T-helper 2 cell (primary cell): Measurements from ENCODE around the gene TIMD4.
"Not testable (repeated sequence)": the region's sequence is repeated elsewhere in the genome, so short reads cannot be mapped to it uniquely, and the experiment has no call there.

Source experiments
- DNase-seq, 5 experiments: peaks; one replicate each; pipeline versions ENCODE4 v3.0.0 to v3.0.0-alpha.2; 2012 to 2022
- total RNA-seq, 2 donors: gene quantifications; one replicate each; lab custom pipeline; 2026; lab: John Stamatoyannopoulos, UW

Gene TIMD4
- total RNA-seq = 0.62 to 1.5 reads per million in 2 donors

DNA sequence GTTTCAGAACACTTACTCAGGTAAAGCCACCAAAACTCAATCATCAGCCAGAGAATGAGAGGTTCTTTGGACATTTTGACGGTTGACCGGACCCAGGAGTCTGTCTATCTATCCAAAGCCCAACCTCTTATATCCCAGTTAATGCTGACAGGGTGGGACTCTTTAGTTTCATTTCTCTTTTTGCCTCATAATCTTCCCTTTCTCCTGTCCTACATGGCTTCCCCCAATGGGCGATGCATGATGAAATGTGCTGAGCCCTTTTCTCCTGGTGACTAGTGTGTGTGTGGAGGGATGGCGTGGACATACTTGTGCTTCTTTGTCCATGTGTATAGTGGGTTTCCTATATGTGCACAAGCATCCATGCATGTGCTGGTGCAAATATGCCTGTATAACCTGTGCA lies at the start of gene TIMD4:
TIMD4 (minus strand) TSS at position 102 of the 400 bp plus-strand sequence; CDS start at position 74, 28 bp downstream.
- no peak for DNase-seq

DNA sequence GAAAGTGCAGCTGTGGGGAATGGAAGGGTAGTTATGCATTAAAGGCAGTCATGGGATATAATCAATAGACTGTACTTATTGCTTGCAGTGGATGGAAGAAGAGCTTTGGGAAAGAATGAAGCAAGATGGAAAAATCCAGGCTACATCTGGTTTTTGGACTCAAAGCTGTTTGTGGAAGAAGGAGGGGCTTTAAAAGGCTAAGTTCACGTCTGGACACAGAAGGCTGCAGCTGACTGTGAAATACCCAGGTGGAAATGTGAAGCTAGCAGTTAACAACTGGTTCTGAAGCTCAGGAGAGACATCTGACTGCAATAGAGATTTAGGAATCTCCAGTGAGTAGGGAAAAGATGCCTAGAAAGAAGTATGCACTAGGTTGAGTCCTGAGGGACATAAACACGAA lies 43.2 kb upstream of the TIMD4 start:
- DNase-seq = no peak

DNA sequence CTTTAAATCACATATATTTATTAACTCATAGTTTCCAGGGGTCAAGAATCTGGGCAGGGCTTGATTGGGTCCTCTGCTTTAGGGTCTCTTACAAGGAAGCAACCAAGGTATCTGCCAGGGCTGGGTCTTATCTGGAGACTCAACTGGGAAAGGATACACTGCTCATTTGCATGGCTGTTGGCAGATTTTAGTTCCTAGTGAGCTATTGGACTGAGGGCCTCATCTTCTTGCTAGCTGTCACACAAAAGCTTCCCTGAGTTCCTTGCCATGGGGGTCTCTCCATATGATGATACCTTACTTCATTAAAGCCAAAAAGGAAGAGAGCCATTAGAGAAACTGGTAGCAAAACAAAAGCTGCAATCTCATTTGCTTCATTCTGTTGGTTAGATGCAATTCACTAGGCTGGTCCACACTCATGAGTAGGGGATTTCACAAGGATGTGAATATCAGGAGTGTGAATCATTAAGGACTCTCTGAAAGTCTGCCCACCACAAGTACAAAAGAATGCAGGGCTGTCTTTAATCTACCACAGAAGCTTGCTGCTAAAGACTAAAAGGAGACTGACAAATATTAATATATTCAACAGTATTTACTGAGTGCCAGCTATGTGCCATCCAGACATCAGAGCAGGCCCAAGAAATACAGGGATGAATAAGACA lies 42.0 kb upstream of the TIMD4 start:
- no peak for DNase-seq

DNA sequence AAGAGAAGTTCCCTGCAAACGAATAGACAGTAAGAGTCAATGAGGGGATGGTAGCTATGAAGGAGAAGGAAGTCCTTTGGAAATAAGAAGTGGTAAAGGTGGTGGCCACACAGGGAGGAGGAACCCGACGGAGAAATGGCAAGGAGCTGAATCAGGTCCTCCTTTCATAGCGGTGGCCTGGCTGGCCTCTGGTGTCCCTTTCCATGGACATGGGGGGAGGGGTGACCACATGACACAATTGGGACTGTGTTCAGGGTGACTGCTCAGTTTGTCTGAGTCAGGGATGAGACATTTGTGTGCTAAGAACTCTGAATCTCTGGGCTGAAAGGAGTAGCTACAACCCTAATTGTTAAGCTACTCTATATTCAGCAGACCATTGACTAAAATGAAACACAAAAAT lies 28.7 kb upstream of the TIMD4 start:
- DNase-seq = no peak

DNA sequence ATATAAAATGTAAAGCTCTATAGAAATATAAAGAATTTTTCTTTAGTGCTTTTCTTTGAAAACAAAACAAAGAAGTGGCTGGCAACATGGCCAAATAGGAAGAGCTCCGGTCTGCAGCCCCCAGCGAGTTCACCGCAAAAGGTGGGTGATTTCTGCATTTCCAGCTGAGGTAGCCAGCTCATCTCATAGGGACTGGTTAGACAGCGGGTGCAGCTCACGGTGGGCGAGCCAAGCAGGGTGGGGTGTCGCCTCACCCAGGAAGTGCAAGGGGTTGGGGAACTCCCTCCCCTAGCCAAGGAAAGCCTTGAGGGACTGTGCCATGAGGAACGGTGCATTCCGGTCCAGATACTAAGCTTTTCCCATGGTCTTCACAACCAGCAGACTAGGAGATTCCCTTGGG lies 21.0 kb upstream of the TIMD4 start:
- no peak for DNase-seq

DNA sequence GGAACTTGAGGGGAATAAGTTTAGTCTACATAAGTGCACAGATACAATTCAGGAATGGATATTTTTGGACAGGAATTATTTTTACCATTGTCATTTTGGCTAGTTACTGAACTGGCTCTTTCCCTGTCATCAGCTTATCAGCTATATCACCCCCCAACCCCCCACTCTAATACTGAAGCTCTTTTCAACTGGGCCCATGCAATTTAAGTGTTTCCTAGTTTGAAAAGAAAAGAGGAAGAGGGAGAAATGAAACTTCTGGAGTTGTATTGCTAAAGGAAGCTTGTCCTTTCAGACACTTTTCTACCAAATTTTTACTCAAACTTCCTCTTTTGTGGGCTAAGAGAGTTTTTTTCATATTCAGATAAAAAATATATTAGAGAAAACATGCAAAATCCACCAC lies 18.5 kb upstream of the TIMD4 start:
- no peak for DNase-seq

DNA sequence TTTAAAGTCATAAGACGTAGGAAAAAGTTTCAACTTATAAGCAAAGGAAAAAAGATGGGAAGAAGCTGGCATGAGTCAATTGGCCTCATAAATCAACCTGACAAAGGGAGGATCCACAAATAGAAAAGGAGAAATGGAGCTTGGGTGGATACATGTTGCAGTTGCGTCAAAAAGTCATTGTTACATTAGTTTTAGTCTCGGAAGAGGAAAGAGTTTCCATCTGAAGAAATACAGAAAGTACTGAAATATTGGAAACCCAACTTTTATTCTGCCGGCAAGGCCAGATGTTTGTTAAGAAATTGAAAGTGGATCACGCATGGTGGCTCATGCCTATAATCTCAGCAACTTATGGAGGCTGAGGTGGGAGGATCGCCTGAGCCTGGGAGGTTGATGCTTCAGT lies 11.3 kb upstream of the TIMD4 start:
- no peak for DNase-seq

DNA sequence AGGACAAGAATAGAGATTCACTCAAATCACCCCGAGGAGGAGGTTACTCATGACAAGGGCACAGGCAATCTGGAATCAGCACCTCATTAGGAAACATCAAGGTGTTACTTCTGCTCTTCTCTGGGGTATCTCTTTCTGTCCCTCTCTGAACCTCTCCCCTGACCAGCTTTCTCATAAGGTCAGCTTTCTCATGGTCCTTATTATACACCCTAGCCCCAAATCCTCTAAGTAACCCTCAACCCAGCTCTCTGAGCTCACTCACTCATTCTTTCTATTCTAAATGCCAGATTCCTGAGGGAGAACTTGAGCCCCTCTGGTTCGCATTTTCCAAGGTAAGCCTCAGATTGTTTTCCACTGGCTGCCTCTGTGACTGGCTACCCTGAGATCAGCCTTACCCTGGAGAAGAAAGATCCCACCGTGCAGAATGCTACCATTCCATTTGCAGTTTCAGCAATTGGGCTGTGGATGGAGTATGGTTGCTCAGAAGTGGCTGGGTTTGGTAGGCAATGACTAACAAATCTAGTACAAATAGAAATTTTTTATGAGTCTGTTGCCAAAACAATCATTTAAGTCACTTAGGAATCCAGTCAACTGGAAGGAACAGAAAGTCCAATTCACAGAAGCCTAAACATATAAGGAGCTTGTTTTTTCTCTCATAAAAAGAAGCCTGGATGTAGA lies 9.0 kb upstream of the TIMD4 start:
- no peak for DNase-seq

DNA sequence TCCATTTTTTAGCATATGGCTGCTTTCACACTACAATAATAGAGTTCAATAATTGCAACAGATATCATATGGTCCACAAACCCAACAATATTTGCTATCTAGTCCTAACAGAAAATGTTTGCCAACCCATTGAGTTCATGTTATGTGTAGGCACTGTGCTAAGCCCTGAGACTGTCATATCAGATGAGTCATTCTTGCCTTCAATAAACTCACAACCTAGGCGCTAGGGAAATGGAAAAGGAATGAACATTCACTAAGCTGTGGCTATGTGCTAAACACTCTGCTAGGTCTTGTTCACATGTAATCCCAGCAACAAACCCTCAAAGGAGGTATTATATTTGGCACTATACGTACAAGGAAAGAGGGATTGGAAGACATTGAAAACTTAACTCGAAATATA lies 8.4 kb upstream of the TIMD4 start:
- DNase-seq = peak in 1 of 5 experiments; percentile 10

DNA sequence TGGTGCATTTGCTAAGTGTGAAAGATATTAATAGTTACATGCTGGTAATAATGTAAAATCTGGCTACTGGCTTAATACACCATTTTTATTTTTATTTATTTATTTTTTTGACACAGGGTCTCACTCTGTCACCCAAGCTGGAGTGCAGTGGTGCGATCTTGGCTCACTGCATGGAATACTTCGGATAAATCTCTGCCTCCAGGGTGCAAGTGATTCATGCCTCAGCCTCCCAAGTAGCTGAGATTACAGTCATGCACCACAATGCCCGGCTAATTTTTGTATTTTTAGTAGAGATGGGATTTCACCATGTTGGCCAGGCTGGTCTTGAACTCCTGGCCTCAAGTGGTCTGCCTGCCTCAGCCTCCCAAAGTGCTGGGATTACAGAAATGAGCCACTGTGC lies 4.4 kb upstream of the TIMD4 start:
- DNase-seq = not testable (repeated sequence)

DNA sequence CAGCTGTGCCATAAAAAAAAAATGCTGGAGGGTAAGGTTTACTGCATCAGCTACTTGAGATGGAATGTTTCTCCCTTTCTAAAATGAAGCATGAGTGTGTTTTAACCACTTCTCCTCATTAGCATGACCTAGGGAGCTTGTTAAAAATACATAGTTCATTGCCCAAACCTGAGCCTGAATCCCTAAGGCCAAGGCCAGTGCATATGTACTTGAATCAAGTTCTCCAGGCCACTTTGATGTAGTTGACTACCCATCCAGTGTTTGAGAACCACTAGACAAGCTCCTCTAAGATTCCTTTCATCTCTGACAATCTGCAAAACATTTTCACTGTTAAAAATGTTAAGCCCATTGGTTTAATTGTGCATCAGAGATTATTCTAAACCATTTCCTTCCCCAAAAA lies 6.7 kb downstream of the TIMD4 start:
- DNase-seq = no peak

DNA sequence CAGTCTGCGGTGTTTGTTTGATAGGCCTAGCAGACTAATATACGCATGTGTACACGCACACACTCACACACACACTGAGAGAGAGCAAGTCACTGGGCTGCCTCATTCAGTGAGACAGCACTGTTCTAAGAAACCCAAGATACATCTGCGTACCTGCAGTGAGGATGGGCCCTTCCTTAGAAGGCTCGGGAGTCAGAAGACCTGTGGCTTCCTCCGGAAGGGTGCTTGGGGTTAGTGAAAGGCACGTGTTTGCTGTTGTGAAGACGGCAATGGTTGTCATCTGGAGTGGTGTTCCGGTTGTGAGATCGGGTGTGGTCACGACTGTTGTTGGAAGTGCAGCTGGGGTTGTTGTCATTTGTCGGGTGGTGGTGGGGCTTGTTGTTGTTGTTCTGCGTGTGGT lies 11.7 kb downstream of the TIMD4 start:
- DNase-seq = peak in 2 of 5 experiments; percentile 12 to 15

DNA sequence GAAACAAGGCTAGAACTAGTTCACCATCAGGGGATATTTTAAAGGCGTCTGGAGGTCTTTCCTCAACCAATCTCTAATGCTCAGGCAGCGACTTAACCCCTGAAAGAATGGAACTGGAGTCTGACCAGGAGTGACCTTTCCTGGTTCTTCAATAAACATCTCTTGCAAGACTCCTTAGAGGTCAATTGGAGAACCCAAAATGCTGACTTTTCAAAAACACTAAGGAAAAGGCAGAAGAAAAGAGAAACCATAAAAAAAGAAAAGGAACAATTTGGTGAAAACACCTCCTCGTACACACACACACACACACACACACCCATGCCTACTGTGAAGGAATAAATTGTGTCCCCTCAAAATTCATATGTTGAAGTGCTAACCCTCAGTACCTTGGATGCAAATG lies 12.3 kb downstream of the TIMD4 start:
- no peak for DNase-seq

DNA sequence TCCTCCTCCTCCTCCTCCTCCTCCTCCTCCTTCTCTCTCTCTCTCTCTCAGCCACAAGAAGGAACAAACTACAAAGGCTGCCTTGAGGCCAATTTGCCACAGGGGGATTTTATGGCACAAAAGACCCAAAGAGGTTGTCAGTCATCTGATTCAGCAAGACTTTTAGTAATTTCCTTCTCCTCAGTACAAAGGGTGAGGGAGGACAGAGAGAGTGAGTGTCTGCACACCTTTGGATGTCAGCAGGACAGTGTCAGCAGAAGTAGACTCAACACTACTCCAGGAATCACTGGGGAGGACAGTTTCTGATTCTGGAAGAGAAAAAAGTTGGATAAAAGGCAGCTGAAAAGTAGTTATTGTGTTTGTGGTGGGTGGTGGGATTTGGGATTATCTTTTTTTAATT lies 13.6 kb downstream of the TIMD4 start:
- no peak for DNase-seq

DNA sequence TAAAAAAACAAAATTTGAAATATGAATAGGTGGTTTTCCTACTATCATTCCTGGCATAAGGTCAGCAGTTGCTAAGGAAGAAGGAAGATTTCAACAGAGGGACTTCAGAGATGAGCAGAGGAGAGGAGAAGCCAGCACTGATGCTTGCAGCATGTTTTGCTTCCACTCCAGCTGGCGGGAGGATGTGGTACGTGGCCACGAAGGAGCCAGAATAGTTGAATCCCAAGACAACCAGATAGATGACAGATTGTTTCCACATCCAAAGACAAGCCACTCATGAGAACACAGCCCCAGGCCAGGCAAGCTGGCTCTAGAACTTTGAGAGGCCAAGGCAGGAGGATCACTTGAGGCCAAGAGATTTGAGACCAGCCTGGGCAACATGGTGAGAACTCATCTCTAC lies 15.1 kb downstream of the TIMD4 start:
- DNase-seq = peak in 1 of 5 experiments; percentile 63

DNA sequence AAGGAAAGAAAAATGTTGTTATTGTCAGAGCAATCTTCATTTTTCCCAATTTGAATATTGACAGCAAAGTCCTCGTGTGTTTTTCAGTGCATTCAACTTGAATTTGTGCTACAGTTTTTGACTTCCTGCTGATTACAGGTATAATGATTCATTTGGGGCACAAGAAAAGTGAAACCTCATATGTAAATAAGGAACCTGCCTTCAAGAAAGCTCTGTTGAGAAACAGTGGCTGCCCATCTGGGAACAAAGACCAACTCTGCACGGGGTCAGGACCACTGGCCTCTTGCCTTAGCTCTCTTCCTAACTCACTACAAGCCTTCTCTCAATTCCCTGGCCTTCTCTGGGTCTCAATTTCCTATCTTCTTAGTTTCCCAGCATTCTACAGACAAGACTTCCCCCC lies 21.0 kb downstream of the TIMD4 start:
- peak in 1 of 5 experiments; percentile 73 for DNase-seq

DNA sequence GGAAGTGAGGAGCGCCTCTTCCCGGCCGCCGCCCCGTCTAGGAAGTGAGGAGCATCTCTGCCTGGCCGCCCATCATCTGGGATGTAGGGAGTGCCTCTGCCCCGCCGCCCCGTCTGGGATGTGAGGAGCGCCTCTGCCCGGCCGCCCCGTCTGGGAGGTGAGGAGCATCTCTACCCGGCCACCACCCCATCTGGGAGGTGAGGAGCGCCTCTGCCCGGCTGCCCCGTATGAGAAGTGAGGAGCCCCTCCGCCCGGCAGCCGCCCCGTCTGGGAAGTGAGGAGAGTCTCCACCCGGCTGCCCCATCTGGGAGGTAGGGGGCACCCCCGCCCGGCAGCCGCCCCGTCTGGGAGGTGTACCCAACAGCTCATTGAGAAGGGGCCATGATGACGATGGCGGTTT lies 22.6 kb downstream of the TIMD4 start:
- not testable (repeated sequence) for DNase-seq

DNA sequence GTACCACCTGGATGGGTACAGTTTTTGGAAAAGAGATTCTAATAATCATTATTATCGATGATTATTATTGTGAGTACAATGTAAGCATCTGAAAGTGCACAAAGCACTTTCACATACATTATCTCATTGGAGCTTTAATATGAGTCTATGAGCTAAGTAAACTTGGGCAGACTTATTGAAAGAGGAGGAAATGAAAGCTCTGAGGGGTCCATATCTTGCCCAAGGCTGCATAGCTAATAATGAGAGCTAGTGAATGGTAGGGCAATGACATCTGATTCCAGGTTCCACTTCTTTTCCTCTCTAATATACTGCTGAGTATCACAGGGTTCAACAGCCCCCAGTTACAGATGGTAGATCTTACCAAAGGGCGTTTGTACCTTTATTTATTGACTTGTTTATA lies 26.1 kb downstream of the TIMD4 start:
- no peak for DNase-seq

DNA sequence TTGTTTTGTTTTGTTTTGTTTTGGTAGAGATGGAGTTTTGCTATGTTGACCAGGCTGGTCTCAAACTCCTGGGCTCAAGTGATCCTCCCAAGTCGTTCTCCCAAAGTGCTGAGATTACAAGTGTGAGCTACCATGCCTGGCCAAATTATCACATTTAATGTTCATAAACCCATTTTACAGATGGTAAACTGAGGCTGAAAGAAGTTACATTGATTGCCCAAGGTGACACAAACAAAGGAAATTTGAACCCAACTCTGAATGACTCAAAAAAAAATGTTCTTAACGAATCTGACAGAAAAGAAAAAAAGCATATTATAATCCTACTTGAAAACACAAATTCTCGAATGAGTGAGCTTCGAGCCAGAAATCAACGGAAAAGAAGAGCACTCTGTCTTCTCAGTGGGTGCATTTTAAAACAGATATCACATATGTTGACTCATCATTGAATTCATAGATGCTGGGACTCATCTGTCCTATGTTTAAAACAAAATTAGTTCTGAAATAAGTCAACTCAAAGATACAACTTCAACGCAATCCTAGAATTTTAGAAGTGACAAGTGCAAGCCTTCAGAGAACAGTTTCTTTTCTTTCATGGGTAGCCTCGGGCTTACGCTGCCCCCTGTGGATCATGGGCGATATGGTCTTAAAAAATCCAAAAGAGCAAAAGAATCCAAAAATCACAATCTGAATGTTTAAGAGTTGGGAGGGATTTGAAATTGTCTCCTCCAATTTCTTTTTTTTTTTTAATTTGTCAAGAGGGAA lies 28.4 kb downstream of the TIMD4 start:
- peak in 3 of 5 experiments; percentile 8 to 73 (median 15) for DNase-seq

DNA sequence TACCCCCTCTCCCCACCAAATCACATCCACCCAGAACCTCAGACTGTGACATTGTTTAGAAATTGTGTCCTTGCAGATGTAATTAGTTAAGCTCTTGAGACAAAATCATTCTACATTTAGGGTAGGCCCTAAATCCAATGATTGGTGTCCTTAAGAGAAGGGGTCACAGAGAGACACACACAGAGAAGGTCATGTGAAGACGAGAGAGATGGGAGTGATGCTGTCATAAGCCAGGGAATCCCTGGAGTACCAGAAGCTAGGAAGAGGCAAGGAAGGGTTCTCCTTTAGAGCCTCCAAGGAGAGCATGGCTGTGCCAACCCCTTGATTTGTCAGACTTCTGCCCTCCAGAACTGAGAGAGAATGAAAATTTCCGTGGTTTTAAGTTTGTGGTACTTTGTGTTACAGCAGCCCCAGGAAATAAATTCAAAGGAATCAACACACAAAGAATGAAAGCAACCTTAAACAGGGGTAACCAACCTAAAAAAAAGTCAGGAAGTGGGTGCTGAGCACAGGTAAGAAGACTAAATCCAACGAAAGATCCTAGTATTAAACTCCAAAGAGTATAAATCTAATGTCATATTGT lies 33.6 kb downstream of the TIMD4 start:
- peak in 1 of 5 experiments; percentile 62 for DNase-seq

DNA sequence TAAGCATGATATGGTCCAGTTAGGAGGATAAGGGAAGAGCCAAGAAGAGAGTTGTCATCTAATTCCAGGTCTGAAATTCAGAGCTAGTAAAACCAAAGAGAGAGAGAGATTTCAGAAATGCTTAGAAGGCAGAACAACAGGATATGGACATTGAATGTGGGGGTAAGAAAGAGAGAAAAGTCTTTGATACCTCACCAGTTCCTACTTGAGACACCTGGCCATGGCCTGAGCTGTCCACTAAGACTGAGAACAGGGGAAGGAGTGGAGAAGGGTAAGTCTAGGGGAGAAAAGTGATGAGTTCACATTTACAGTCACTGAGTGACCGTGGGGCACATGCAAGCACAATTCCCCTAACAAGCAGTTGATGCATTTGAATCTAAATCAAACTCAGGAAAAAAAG lies 35.5 kb downstream of the TIMD4 start:
- no peak for DNase-seq

DNA sequence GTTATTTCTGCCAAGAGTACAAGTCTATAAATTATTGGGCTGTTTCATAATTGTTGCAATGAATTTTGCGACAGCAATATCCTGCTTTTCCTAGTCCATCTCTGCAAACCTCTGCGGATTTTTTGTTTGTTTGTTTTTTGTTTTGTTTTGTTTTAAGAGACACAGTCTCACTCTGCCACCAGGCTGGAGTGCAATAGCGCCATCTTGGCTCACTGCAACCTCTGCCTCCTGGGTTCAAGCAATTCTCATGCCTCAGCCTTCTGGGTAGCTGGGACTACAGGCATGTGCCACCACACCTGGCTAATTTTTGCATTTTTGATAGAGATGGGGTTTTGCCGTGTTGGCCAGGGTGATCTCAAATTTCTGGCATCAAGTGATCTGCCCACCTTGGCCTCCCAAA lies 37.3 kb downstream of the TIMD4 start:
- not testable (repeated sequence) for DNase-seq

DNA sequence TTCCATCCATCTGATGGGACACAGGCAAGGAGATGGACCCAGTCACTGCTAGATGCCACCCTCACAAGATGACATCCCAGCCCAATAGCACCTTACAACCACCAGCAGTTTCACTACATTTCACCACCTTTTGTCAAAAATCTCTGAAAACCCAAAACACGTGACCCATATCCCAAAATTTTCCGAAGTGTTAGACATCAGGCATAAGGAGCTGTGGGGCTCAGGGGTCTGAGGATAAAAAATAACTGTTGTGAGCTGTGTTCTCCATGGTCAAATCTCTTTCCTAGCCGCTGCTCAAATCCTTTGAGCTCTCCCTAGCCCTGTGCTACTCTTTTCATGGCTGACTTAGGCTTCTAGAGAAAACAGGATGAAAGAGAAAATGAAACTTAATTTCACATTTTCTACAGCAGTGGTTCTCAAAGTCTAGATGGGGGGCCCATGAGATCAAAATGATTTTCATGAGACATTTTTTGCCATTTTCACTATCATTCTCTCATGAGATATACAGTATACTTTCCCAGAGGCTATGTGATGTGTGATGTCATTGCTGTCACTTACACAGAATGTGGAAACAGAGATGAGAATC lies 40.7 kb downstream of the TIMD4 start:
- peak in 1 of 5 experiments; percentile 63 for DNase-seq
